Stimulated activated effector memory CD8-positive, alpha-beta T cell treated with anti-CD3 and anti-CD28 coated beads, Interleukin-12 subunit alpha, Interleukin-12 subunit beta, amount 100 ng/mL, for 72 hours (primary cell): Measurements from ENCODE around the gene MCFD2.

ENCODE experiments used
- ATAC-seq: fragments of 150-1000 bp; cut with Tn5 transposase; 2 replicates; pipeline ENCODE4 v1.10.0; 2021
- DNase-seq, 2 donors: peaks; one replicate each; pipeline ENCODE4 v3.0.0; 2021 to 2022; ENCODE audit warnings: low spot score in 2 of 2
- H3K27ac Mint-ChIP-seq: one replicate; pipeline ENCODE4 v1.8.0; 2022; ENCODE audit warnings: mild to moderate bottlenecking, mixed read lengths
- H3K36me3 Mint-ChIP-seq: one replicate; pipeline ENCODE4 v1.8.0; 2022; ENCODE audit warnings: mild to moderate bottlenecking, mixed read lengths
- H3K4me1 Mint-ChIP-seq: one replicate; pipeline ENCODE4 v1.8.0; 2022; ENCODE audit warnings: mixed read lengths
- H3K4me3 Mint-ChIP-seq: one replicate; pipeline ENCODE4 v1.8.0; 2022; ENCODE audit warnings: mild to moderate bottlenecking, mixed read lengths
- H3K9me3 Mint-ChIP-seq: one replicate; pipeline ENCODE4 v1.8.0; 2022; ENCODE audit warnings: mixed read lengths

The MCFD2 gene

GRCh38 chr2:46945671-46946070 lies 30.1 kb upstream of the MCFD2 start:
- peaks cover 49% of the 10 kb centered on the region for H3K4me1 Mint-ChIP-seq
- ATAC-seq (no peak), DNase-seq (no peak)
- H3K4me3 Mint-ChIP-seq, result peak overlapping the region; percentile 98
- H3K36me3 Mint-ChIP-seq, result peaks cover 72% of the 10 kb centered on the region
- H3K9me3 Mint-ChIP-seq, result no peaks in the 10 kb centered on the region
- H3K27ac Mint-ChIP-seq, result peak overlapping the region; percentile 98

GRCh38 chr2:46943881-46944798 lies 28.5 kb upstream of the MCFD2 start:
- DNase-seq (peak; percentile 39 to 81), ATAC-seq (peak; percentile 79)
- Mint-ChIP-seq H3K4me1 (peaks cover 52% of the 10 kb centered on the region), H3K36me3 (peaks cover 64% of the 10 kb centered on the region), H3K27ac (peak overlapping the region; percentile 98), H3K4me3 (peak overlapping the region; percentile 98), H3K9me3 (no peaks in the 10 kb centered on the region)

GRCh38 chr2:46942891-46943626 lies 27.5 kb upstream of the MCFD2 start:
- no peaks in the 10 kb centered on the region for H3K9me3 Mint-ChIP-seq
- peak overlapping the region; percentile 98 for H3K27ac Mint-ChIP-seq
- peaks cover 64% of the 10 kb centered on the region for H3K36me3 Mint-ChIP-seq
- DNase-seq, result peak in 1 of 2 donors; percentile 57
- H3K4me1 Mint-ChIP-seq, result peaks cover 52% of the 10 kb centered on the region
- ATAC-seq, result no peak
- H3K4me3 Mint-ChIP-seq, result peak overlapping the region; percentile 98

- Mint-ChIP-seq H3K4me3 (peak overlapping the region; percentile 98), H3K4me1 (peaks cover 52% of the 10 kb centered on the region), H3K27ac (peak overlapping the region; percentile 98), H3K36me3 (peaks cover 64% of the 10 kb centered on the region), H3K9me3 (no peaks in the 10 kb centered on the region)
- ATAC-seq (peak; percentile 60), DNase-seq (peak; percentile 42 to 87)
These were observed 26.5 kb upstream of the MCFD2 start for GRCh38 chr2:46942143-46942526.

- peak overlapping the region; percentile 98 for H3K4me3 Mint-ChIP-seq
- H3K27ac Mint-ChIP-seq, result peak overlapping the region; percentile 87
- H3K36me3 Mint-ChIP-seq, result peaks cover 41% of the 10 kb centered on the region
- H3K4me1 Mint-ChIP-seq, result peaks cover 37% of the 10 kb centered on the region
- H3K9me3 Mint-ChIP-seq, result no peaks in the 10 kb centered on the region
- ATAC-seq (no peak), DNase-seq (no peak)
These were observed 24.2 kb upstream of the MCFD2 start for GRCh38 chr2:46939626-46940359.

- ATAC-seq, result no peak
- Mint-ChIP-seq H3K27ac (no peak overlapping the region), H3K4me3 (no peak overlapping the region), H3K36me3 (peaks cover 18% of the 10 kb centered on the region), H3K4me1 (peaks cover 14% of the 10 kb centered on the region), H3K9me3 (no peaks in the 10 kb centered on the region)
- DNase-seq, result no peak
These were observed 21.9 kb upstream of the MCFD2 start for GRCh38 chr2:46937471-46937901.

GRCh38 chr2:46936566-46936965 lies 21.0 kb upstream of the MCFD2 start:
- H3K4me3 Mint-ChIP-seq, result no peak overlapping the region
- no peak for DNase-seq
- peaks cover 12% of the 10 kb centered on the region for H3K4me1 Mint-ChIP-seq

GRCh38 chr2:46935071-46935470 lies 19.5 kb upstream of the MCFD2 start:
- ATAC-seq (no peak), DNase-seq (no peak)
- H3K27ac Mint-ChIP-seq, result no peak overlapping the region
- peaks cover 7% of the 10 kb centered on the region for H3K4me1 Mint-ChIP-seq
- H3K9me3 Mint-ChIP-seq, result no peaks in the 10 kb centered on the region
- no peak overlapping the region for H3K4me3 Mint-ChIP-seq
- H3K36me3 Mint-ChIP-seq, result no peaks in the 10 kb centered on the region

More at GRCh38 chr2:46936566-46936965, 21.0 kb upstream of the MCFD2 start:
- ATAC-seq, result no peak
- H3K36me3 Mint-ChIP-seq, result peaks cover 9% of the 10 kb centered on the region
- H3K9me3 Mint-ChIP-seq, result no peaks in the 10 kb centered on the region
- no peak overlapping the region for H3K27ac Mint-ChIP-seq

- DNase-seq, result no peak
- no peak overlapping the region for H3K4me3 Mint-ChIP-seq
- peaks cover 11% of the 10 kb centered on the region for H3K9me3 Mint-ChIP-seq
- no peaks in the 10 kb centered on the region for H3K36me3 Mint-ChIP-seq
- no peak overlapping the region for H3K27ac Mint-ChIP-seq
- no peak for ATAC-seq
- peaks cover 5% of the 10 kb centered on the region for H3K4me1 Mint-ChIP-seq
These were observed 14.0 kb upstream of the MCFD2 start for GRCh38 chr2:46929612-46930011.

- H3K36me3 Mint-ChIP-seq, result no peaks in the 10 kb centered on the region
- ATAC-seq, result no peak
- no peak for DNase-seq
- H3K9me3 Mint-ChIP-seq, result peaks cover 11% of the 10 kb centered on the region
- H3K4me3 Mint-ChIP-seq, result no peak overlapping the region
- H3K27ac Mint-ChIP-seq, result no peak overlapping the region
- H3K4me1 Mint-ChIP-seq, result peaks cover 15% of the 10 kb centered on the region
These were observed 11.3 kb upstream of the MCFD2 start for GRCh38 chr2:46926863-46927262.

GRCh38 chr2:46925474-46926351 lies 10.1 kb upstream of the MCFD2 start:
- no peak overlapping the region for H3K4me3 Mint-ChIP-seq
- H3K27ac Mint-ChIP-seq, result no peak overlapping the region
- peaks cover 19% of the 10 kb centered on the region for H3K4me1 Mint-ChIP-seq
- no peak for ATAC-seq
- no peaks in the 10 kb centered on the region for H3K36me3 Mint-ChIP-seq
- no peak for DNase-seq
- H3K9me3 Mint-ChIP-seq, result peaks cover 11% of the 10 kb centered on the region

GRCh38 chr2:46924608-46925007 lies 9.0 kb upstream of the MCFD2 start:
- peaks cover 19% of the 10 kb centered on the region for H3K4me1 Mint-ChIP-seq
- H3K27ac Mint-ChIP-seq, result no peak overlapping the region
- no peaks in the 10 kb centered on the region for H3K36me3 Mint-ChIP-seq
- ATAC-seq (no peak), DNase-seq (no peak)
- H3K4me3 Mint-ChIP-seq, result no peak overlapping the region
- peaks cover 11% of the 10 kb centered on the region for H3K9me3 Mint-ChIP-seq

- Mint-ChIP-seq H3K9me3 (peaks cover 11% of the 10 kb centered on the region), H3K36me3 (no peaks in the 10 kb centered on the region), H3K4me1 (peaks cover 19% of the 10 kb centered on the region), H3K27ac (no peak overlapping the region), H3K4me3 (no peak overlapping the region)
- no peak for DNase-seq
- no peak for ATAC-seq
These were observed 8.4 kb upstream of the MCFD2 start for GRCh38 chr2:46924038-46924437.

GRCh38 chr2:46923041-46923528 lies 7.5 kb upstream of the MCFD2 start:
- no peak overlapping the region for H3K4me3 Mint-ChIP-seq
- H3K9me3 Mint-ChIP-seq, result peaks cover 11% of the 10 kb centered on the region
- ATAC-seq (no peak), DNase-seq (no peak)
- H3K36me3 Mint-ChIP-seq, result no peaks in the 10 kb centered on the region
- H3K27ac Mint-ChIP-seq, result no peak overlapping the region
- peaks cover 23% of the 10 kb centered on the region for H3K4me1 Mint-ChIP-seq
